ENCODE data around the gene NNAT. TPM values are rescaled to one million over a fixed set of nuclear protein-coding genes. Genes with fewer than 3 reads are reported as not detected.
"Not testable (repeated sequence)": the region's sequence is repeated elsewhere in the genome, so short reads cannot be mapped to it uniquely, and the experiment has no call there.

The NNAT gene, protein sequence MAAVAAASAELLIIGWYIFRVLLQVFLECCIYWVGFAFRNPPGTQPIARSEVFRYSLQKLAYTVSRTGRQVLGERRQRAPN
- polyA plus RNA-seq (ENCODE audit: insufficient read length): 824 TPM

DNA sequence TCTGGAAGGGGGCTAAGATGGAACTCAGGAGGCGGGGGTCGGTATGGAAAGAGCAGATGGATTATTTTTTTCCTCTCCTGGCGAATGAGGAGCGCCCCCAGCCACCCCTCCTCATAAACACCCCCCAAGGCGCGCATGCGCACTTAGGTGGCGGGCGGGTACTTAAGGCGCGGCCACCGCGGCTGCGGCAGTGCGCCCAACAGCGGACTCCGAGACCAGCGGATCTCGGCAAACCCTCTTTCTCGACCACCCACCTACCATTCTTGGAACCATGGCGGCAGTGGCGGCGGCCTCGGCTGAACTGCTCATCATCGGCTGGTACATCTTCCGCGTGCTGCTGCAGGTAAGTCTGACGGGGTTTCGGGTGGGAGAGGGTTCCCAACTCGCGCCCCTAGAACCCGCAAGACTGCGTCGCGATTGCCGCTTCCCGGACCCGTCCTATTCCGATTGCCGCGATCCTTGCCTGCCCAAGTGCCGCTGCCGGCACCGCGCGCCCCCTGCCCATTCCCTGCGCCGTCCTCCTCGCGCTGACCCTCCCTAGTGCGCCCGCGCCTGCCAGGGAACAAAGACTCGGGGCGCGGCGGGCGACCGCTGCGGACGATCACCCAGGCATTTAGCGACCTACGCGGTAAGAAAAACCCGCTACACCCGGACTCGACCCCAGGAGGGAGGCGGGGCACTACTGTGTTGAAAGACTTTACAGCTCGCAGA is at the start of gene NNAT:
NNAT (plus strand) TSS at position 190 of the 711 bp plus-strand sequence; CDS start at position 272, 82 bp downstream.
- DNase-seq: no peak

DNA sequence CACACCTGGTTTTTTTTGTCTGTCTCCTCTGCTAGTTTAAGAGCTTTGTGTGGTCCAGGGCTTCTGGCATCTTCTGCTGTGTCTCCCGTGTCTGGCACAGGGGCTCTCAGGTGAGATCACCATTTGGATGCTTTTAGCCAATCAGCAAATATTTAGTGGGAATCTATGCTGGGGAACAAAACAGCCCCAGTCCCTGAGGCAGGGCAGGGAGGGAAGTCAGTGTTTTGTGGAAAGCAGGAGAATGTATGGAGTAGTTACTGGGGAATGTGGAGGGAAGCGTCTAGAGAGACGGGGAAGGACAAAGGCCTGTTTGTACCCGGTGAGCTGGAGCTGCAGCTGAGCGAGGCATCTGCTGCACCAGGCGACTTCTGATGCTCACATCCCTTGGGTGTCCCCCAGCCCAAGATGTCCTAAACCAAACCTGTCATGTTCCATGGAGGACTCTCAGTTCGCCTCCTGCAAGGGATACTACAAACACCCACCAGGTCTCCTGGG is 49.3 kb upstream of the NNAT start:
- no peak for DNase-seq

- not testable (repeated sequence) for DNase-seq
These were observed 48.6 kb upstream of the NNAT start for GRCh38 chr20:37472435-37472834.

GRCh38 chr20:37473249-37474000 is 47.6 kb upstream of the NNAT start:
- DNase-seq: no peak

DNA sequence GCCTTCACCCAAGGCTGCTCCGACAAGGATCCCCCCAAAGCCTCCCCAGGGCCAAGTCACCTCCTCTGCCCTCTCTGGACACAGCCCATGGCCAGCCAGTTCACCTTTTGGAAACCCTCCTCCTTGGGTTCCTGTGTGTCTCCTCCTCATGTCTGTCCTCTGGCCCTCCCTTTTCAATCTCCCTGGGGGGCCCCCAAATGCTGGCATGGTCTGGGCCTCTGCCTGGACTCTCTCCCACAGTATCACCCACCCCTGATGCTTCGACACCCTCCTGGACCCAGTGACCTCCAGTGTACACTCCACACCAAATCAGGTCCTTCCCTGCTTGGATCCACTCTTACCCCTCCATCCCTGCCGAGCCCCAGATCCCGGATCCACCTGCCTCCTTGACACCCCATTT is 46.7 kb upstream of the NNAT start:
- DNase-seq: no peak

DNA sequence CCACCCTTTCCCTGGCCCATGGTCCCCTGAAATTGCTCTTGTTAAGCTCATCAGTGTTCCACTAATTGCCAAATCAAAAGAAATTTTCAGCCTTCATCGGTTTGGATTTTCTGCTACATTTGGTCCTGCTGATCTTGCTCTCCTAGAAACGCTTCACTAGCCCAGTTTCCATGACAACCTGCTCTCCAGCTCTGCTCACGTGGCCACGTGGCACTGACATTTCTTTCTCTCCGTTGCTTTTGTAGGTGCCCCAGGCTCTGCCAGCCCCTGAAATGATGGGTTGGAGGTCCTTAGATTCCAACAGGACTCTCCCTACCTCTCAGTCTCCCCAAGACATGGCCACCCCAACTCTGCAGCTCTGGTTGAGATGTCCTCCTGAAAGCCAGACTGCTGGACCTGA is 45.8 kb upstream of the NNAT start:
- DNase-seq: no peak

GRCh38 chr20:37477041-37477440 is 44.0 kb upstream of the NNAT start:
- DNase-seq: no peak

DNA sequence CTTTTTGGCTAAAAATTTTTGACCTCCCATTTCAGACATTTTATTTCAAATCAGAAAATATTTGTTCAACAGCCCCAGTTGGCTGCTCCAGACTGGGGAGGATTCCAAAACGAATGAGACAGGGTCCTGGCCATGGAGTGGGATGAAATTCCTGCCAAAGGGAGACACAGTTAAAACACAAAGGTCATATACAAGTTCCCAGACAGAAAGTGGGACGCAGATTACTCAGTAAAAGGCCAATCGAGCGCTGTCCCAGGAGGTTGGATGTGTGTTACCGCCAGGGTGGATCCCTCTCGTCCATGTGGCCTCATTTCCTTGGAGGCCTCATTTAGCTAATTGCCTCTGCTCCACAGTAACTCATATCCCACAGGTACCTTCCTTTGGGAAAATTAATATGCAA is 41.8 kb upstream of the NNAT start:
- no peak for DNase-seq

- DNase-seq: no peak
These were observed 40.9 kb upstream of the NNAT start for GRCh38 chr20:37479925-37480691.

DNA sequence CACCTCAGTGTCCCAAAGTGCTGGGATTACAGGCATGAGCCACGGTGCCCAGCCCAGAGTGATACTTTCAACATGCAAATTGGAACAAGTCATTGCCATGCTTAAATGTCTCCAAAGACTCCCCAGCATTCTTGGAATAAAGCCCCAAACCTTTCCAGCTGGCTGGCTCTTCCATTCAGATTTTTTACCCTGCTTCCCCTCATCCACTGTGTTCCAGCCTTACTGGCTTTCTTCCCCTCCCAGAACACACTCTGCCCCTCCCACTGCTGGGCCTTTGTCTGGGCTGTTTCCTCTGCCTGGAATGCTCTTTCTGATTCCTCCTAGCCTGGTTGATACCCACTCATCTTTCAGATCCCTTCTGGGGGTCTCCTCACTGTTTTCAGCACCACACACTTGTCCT is 40.1 kb upstream of the NNAT start:
- DNase-seq: no peak

GRCh38 chr20:37481610-37482009 is 39.4 kb upstream of the NNAT start:
- no peak for DNase-seq

DNA sequence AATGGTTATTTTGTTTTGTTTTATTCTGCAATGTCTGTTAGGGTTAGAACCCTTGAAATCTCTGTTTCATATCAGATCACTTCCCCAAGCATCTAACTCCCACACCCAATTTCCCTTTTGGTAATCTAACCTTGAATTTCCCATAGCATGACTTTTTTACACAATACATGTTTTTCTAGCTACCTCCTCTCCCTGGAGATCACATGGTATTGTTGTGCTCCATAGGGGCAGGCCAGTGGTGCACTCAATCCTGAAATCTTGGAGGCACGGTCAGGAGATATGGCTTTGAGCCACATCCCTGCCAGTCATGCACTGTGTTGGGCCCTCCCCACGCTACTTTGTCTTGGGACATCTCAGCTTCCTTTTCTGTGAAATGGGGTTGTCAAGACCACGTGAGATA is 36.7 kb upstream of the NNAT start:
- DNase-seq: no peak

DNA sequence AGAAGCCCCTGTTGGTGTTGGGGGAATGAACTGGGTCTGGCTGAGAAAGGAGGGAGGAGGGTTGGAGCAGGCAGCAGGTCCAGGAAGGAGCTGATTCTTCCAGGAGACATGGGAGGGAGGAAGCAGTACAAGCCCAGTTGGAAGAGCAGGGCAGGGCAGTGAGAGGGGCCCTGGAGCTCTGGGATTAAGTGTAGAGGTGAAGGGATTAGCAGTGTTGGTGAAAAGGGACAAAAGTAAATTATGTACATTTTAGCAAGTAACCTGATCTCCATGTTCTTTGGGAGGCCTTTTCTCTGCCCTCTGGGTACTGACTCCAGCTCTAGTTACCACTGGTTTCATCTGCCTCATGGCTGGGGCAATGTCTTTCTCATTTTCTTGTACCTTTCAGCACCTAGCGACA is 34.8 kb upstream of the NNAT start:
- not testable (repeated sequence) for DNase-seq

- no peak for DNase-seq
These were observed 30.2 kb upstream of the NNAT start for GRCh38 chr20:37490663-37491350.

DNA sequence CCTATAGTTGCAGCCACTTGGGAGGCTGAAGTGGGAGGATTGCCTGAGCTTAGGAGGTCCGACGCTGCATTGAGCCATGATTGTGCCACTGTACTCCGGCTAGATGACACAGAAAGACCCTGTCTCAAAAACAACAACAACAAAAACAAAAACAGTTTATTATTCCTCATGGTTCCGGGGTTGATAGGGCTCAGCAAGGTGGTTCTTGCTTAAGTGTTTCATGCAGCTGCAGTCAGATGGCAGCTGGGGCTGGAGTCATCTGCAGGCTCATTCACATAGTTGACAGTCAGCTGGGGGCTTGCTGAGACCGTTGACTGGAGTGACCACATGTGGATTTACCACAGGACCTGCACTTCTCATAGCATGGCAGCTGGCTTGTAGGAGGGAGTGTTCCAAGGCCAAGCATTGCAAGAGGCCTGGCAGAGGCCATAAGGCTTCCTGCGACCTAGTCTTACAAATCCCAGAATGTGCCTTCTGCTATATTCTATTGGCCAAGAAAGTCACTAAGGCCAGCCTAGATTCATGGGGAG is 28.9 kb upstream of the NNAT start:
- no peak for DNase-seq

DNA sequence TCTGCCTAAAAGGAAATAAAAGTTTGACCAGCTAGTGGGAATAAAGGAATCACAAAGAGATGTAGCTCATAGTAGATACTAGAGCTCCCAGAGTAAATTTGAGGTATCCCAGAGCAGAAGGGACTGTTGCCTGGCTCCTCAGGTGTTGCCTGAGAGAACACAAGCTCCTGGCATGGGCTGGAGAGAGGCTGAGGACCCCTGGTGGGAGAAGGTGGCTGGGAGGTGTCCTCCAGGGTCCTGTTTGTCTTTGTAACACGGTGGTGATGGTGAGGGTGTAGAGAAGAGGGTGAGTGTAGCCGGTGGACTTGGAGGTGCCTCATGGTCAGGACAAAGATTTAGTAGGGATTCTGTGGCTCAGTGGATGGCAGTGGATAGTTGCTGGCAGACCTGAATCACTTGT is 28.1 kb upstream of the NNAT start:
- DNase-seq: no peak

- no peak for DNase-seq
These were observed 26.7 kb upstream of the NNAT start for GRCh38 chr20:37494301-37494700.

DNA sequence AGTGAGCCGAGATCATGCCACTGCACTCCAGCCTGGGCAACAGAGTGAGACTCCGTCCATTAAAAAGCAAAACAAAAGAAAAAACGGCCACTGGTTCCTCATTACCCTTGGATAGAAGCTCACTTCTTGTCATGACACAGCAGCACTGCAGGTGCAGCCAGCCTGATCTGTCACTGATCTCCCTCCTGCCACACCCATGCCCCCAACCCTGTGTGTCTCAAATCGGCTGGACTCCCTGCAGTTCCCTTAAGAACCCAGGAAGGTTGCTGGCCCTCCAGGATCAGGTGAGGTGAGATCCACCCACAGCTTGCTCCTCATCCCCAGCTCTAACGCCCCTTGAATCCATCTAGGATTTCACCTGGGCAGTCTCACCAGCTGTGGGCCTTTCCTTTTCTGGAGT is 26.3 kb upstream of the NNAT start:
- no peak for DNase-seq

DNA sequence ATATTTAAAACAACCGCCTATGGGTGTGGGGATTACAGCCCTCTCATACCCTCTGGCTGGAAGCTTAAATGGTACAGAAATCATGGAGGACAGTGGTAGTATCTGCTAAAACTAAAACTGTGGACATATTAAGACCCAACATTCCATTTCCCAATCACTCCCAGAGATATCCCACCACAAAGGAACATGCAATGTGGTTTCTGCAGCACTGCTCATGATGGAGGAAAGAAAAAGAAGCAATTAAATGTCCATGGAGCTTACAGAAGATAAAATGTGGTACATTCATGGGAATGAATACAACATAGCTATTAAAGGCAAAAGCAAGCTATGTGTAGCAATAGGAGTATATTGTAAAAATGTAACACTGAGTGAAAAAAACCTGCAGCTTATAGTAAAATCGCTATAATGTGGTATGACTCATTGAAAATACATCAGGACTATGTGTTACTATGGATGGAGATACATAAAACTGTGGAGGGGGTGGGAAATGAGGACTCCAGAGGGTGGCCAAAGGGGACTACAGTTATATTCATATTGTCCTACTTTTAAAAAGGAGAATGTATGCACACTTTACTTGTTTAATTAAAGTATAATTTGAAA is 22.9 kb upstream of the NNAT start:
- DNase-seq: no peak

DNA sequence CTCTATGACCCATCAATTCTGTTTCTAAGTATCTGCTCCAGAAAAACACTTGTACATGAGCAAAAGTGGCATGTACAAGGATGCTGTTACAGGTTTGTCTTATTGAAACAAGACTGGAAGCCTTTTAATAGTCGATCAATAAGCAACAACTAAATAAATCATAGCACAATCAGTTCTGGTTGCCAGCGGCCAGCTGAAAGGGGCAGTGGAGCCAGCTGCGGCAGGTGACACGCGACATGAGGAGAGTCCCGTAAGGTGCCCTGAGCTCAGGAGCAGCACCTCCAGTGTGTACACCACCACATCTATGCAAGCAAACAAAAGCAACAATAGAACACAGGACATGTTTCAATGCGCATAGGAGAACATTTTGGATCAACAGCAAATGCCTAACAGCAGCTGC is 20.7 kb upstream of the NNAT start:
- DNase-seq: no peak

DNA sequence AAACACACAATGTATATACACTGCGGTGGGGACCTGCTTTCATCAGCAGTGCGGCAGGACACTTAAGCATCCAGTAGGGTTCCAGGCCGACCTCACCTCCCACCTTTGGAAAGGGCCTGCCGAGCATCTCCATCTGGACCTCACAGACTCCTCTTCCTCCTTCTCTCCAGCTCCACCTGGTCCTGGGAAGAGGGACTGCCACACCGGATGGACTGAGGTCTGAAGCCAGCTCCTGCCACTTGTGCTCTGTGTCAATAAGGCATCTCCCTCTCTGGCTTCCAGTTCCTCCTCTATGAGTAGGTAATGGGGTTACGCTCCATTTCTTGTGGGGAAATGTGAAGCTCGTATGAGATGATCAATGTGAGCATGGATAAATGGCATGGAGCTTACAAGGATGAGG is 19.1 kb upstream of the NNAT start:
- no peak for DNase-seq

GRCh38 chr20:37502654-37503053 is 18.4 kb upstream of the NNAT start:
- DNase-seq: no peak

All from hindlimb muscle (tissue), 1 donor.